Muscle layer of duodenum (tissue), 2 donors: ENCODE measurements around the gene GBF1.

Experiments used
- H3K27ac ChIP-seq: one replicate; pipeline ENCODE4 v1.7.0; 2013; ENCODE audit warnings: mild to moderate bottlenecking, low read length
- H3K27me3 ChIP-seq: one replicate; pipeline ENCODE4 v1.7.0; 2013; ENCODE audit warnings: low read depth, mild to moderate bottlenecking, control low read depth, low read length
- H3K36me3 ChIP-seq, 2 donors: one replicate each; pipeline ENCODE4 v1.7.0; 2013; ENCODE audit warnings: low read length in 2 of 2, control low read depth in 1 of 2, mild to moderate bottlenecking in 1 of 2; ENCODE audit not compliant: insufficient read depth in 2 of 2, control insufficient read depth in 1 of 2
- H3K4me1 ChIP-seq, 2 donors: one replicate each; pipeline ENCODE4 v1.7.0; 2013; ENCODE audit warnings: low read length in 2 of 2, mild to moderate bottlenecking in 2 of 2, control low read depth in 1 of 2, moderate library complexity in 1 of 2; ENCODE audit not compliant: insufficient read depth in 2 of 2, control insufficient read depth in 1 of 2
- H3K4me3 ChIP-seq, 2 donors: one replicate each; pipeline ENCODE4 v1.7.0; 2013; ENCODE audit warnings: low read length in 2 of 2, low read depth in 1 of 2, mild to moderate bottlenecking in 1 of 2
- H3K9me3 ChIP-seq, 2 donors: one replicate each; pipeline ENCODE4 v1.7.0; 2013; ENCODE audit warnings: low read length in 2 of 2, control low read depth in 1 of 2, mild to moderate bottlenecking in 1 of 2; ENCODE audit not compliant: control insufficient read depth in 1 of 2
- donor health status: healthy.

The GBF1 gene

DNA sequence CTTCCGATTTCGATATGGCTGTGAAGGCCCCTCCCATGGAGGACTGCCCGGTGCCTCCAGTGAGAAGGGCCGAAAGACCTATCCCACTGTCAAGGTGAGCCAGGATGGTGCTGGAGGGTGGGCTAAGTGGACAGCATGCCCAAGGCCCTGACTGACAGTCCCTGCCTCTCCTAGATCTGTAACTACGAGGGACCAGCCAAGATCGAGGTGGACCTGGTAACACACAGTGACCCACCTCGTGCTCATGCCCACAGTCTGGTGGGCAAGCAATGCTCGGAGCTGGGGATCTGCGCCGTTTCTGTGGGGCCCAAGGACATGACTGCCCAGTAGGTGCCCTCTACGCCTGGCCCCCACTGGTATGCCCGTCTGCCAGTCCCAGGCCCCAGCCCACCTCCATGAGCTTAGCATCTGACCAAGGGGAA is 151.4 kb downstream of the GBF1 start:
- Histone ChIP-seq H3K4me3 (peak overlapping the region; percentile 59 to 77), H3K4me1 (peaks cover 10 to 52% of the 10 kb centered on the region in 2 donors), H3K36me3 (peaks cover 23 to 29% of the 10 kb centered on the region in 2 donors), H3K27ac (peak overlapping the region; percentile 72), H3K9me3 (no peaks in the 10 kb centered on the region), H3K27me3 (no peaks in the 10 kb centered on the region)

DNA sequence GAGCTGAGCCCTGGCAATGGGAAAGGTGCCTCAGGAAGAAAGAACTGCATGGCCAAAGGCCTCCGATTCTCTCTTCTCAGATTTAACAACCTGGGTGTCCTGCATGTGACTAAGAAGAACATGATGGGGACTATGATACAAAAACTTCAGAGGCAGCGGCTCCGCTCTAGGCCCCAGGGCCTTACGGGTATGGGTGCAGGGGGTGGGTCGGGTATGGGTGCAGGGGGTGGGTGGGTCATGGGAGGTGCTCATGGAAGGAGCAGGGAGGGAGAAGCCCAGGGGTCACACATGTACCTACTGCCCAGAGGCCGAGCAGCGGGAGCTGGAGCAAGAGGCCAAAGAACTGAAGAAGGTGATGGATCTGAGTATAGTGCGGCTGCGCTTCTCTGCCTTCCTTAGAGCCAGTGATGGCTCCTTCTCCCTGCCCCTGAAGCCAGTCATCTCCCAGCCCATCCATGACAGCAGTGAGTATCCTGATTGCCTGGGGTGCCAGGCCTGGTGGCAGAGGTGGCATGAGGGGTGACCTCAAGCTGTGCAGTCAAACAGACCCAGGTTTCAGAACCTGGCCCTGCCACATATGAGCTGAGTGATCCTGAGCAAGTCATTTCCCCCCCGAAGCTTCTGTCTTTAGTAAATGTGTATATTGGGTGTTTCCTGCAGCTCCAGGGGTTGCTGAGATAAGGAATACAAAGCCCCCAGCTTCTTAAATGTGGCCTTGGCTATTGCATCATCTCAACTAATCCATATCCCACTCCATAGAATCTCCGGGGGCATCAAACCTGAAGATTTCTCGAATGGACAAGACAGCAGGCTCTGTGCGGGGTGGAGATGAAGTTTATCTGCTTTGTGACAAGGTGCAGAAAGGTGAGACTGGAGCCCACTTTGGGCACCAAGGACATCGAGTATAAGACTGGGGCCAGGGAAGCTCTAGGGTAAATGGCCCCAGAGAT is 152.2 kb downstream of the GBF1 start:
- Histone ChIP-seq H3K27ac (no peak overlapping the region), H3K9me3 (no peaks in the 10 kb centered on the region), H3K27me3 (no peaks in the 10 kb centered on the region), H3K36me3 (peaks cover 27 to 36% of the 10 kb centered on the region in 2 donors), H3K4me1 (peaks cover 10 to 60% of the 10 kb centered on the region in 2 donors), H3K4me3 (peak overlapping the region; percentile 59 to 77)

DNA sequence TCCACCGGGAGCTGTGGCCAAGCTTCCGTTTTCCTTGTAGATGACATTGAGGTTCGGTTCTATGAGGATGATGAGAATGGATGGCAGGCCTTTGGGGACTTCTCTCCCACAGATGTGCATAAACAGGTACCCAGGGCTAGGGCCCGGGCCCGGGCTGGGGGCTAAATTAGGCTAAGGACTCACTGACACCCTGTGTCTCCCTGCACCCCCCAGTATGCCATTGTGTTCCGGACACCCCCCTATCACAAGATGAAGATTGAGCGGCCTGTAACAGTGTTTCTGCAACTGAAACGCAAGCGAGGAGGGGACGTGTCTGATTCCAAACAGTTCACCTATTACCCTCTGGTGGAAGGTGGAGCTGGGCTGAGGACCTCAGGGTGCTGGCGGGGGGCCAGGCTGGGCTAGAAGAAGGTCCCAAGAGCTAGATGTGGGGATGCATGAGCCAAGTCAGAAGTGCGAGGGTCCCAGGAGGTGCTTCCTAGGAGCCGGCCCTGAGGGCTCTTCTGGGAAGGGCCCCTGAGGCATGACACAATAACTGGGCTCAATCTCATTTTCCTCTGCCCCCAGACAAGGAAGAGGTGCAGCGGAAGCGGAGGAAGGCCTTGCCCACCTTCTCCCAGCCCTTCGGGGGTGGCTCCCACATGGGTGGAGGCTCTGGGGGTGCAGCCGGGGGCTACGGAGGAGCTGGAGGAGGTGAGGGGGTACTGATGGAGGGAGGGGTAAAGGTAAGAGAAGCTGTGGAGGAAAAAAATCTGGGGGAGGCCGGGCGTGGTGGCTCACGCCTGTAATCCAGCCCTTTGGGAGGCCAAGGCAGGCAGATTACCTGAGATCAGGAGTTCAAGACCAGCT is 153.1 kb downstream of the GBF1 start:
- peaks cover 10 to 64% of the 10 kb centered on the region in 2 donors for H3K4me1 ChIP-seq
- peaks cover 27 to 42% of the 10 kb centered on the region in 2 donors for H3K36me3 ChIP-seq
- H3K9me3 ChIP-seq, result no peaks in the 10 kb centered on the region
- H3K4me3 ChIP-seq, result no peak overlapping the region
- H3K27ac ChIP-seq, result no peak overlapping the region
- no peaks in the 10 kb centered on the region for H3K27me3 ChIP-seq

DNA sequence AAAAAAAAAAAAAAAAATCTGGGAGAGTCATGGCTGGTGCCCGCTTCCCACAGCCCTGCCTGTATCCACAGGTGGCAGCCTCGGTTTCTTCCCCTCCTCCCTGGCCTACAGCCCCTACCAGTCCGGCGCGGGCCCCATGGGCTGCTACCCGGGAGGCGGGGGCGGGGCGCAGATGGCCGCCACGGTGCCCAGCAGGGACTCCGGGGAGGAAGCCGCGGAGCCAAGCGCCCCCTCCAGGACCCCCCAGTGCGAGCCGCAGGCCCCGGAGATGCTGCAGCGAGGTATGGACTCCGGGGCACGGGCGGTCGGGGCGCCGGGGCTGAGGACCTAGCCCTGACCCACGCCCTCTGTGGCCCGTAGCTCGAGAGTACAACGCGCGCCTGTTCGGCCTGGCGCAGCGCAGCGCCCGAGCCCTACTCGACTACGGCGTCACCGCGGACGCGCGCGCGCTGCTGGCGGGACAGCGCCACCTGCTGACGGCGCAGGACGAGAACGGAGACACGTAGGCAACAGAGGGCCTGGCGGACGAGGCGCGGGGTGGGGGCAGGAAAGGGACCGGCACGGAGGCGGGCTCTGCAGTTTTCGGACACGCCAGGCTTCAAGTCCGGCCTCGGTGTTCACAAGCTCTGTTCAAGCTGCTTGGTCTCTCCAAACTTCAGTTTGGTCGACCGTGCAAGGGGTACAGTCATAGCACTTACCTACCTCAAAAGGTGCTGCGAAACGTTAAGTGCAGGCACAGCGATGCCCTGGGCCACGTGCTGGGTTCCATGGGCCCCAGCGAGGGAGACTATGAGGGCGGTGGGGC is 154.1 kb downstream of the GBF1 start:
- Histone ChIP-seq H3K27me3 (no peaks in the 10 kb centered on the region), H3K4me1 (peaks cover 10 to 70% of the 10 kb centered on the region in 2 donors), H3K9me3 (no peaks in the 10 kb centered on the region), H3K4me3 (peak overlapping the region; percentile 26 to 68), H3K27ac (no peak overlapping the region), H3K36me3 (peaks cover 27 to 42% of the 10 kb centered on the region in 2 donors)

DNA sequence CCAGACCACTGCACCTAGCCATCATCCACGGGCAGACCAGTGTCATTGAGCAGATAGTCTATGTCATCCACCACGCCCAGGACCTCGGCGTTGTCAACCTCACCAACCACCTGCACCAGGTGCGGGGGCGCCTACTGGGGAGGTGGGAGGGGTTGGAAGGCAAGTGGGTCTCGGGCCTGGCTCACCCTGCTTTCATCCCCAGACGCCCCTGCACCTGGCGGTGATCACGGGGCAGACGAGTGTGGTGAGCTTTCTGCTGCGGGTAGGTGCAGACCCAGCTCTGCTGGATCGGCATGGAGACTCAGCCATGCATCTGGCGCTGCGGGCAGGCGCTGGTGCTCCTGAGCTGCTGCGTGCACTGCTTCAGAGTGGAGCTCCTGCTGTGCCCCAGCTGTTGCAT is 154.7 kb downstream of the GBF1 start:
- H3K4me1 ChIP-seq, result peaks cover 10 to 76% of the 10 kb centered on the region in 2 donors
- peak overlapping the region in 1 of 2 donors; percentile 68 for H3K4me3 ChIP-seq
- no peak overlapping the region for H3K27ac ChIP-seq
- no peaks in the 10 kb centered on the region for H3K9me3 ChIP-seq
- peaks cover 27 to 42% of the 10 kb centered on the region in 2 donors for H3K36me3 ChIP-seq
- H3K27me3 ChIP-seq, result no peaks in the 10 kb centered on the region

DNA sequence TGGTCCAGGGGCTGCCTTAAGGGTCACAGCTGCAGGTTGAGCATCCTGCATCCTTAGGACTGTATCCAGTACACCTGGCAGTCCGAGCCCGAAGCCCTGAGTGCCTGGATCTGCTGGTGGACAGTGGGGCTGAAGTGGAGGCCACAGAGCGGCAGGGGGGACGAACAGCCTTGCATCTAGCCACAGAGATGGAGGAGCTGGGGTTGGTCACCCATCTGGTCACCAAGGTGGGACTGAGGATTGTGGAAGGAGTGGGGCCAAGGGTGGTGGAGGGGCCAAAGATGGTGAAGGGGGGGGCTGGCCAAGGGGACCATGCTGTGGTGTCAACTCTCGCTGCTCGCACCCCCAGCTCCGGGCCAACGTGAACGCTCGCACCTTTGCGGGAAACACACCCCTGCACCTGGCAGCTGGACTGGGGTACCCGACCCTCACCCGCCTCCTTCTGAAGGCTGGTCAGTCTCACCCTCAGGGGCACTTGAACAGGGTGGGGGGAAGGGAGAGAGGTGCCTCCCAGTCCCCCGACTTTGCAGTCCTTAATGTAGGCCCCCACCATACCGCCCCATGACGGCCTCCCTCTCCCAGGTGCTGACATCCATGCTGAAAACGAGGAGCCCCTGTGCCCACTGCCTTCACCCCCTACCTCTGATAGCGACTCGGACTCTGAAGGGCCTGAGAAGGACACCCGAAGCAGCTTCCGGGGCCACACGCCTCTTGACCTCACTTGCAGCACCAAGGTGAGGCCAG is 155.4 kb downstream of the GBF1 start:
- Histone ChIP-seq H3K4me1 (peaks cover 10 to 83% of the 10 kb centered on the region in 2 donors), H3K4me3 (no peak overlapping the region), H3K36me3 (peaks cover 27 to 42% of the 10 kb centered on the region in 2 donors), H3K27me3 (no peaks in the 10 kb centered on the region), H3K27ac (no peak overlapping the region), H3K9me3 (no peaks in the 10 kb centered on the region)

DNA sequence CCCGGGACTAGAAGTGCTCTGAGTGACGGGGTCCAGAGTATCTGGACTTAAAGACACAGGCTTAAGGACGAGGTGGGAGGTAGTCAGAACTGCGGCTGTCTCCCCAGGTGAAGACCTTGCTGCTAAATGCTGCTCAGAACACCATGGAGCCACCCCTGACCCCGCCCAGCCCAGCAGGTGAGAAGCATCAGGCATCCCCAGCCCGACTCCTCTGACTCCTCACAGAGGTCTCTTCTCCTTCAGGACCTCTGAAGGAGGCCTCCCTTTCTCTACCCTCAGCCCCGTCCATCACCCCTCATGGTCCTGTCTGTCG is 156.0 kb downstream of the GBF1 start:
- peak overlapping the region; percentile 23 for H3K27ac ChIP-seq
- no peaks in the 10 kb centered on the region for H3K9me3 ChIP-seq
- no peak overlapping the region for H3K4me3 ChIP-seq
- H3K36me3 ChIP-seq, result peaks cover 27 to 42% of the 10 kb centered on the region in 2 donors
- H3K4me1 ChIP-seq, result peaks cover 9 to 80% of the 10 kb centered on the region in 2 donors
- H3K27me3 ChIP-seq, result no peaks in the 10 kb centered on the region

DNA sequence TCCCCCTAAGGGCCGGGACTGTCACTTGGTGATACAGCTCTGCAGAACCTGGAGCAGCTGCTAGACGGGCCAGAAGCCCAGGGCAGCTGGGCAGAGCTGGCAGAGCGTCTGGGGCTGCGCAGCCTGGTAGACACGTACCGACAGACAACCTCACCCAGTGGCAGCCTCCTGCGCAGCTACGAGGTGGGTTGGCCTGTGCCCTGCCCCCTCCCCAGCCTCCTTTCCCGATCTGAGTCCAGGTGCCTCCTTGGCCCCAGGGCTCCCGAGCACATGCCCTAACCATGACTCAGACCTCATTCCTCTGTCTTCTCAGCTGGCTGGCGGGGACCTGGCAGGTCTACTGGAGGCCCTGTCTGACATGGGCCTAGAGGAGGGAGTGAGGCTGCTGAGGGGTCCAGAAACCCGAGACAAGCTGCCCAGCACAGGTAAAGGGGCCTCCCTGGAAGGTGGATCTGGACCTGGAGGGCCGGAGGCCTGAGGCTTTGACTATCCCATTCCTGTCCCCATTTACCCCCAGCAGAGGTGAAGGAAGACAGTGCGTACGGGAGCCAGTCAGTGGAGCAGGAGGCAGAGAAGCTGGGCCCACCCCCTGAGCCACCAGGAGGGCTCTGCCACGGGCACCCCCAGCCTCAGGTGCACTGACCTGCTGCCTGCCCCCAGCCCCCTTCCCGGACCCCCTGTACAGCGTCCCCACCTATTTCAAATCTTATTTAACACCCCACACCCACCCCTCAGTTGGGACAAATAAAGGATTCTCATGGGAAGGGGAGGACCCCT is 156.6 kb downstream of the GBF1 start:
- no peaks in the 10 kb centered on the region for H3K27me3 ChIP-seq
- peaks cover 25 to 39% of the 10 kb centered on the region in 2 donors for H3K36me3 ChIP-seq
- no peak overlapping the region for H3K4me3 ChIP-seq
- H3K4me1 ChIP-seq, result peaks cover 2 to 73% of the 10 kb centered on the region in 2 donors
- H3K27ac ChIP-seq, result peak overlapping the region; percentile 23
- no peaks in the 10 kb centered on the region for H3K9me3 ChIP-seq

DNA sequence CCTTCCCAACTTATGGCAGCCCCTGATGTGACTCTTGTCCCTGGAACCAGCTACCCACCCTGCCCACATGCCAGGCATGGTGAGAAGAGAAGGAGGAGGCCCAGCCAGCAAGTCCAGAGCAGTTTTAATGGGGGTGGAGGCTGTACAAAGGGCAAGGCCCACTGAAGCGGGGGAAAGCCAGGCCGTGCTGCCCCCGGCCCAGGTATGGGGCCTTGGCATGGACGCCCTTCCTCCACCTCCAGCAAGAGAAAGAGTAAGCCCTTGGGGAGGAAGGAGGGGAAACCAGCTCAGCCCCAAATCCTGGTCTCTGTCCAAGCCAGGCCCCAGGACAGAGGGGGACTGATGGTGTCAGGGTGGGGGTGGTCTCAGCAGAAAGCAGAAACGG is 157.2 kb downstream of the GBF1 start:
- H3K4me1 ChIP-seq, result peaks cover 0 to 68% of the 10 kb centered on the region in 2 donors
- no peaks in the 10 kb centered on the region for H3K9me3 ChIP-seq
- no peaks in the 10 kb centered on the region for H3K27me3 ChIP-seq
- no peak overlapping the region for H3K4me3 ChIP-seq
- H3K36me3 ChIP-seq, result peaks cover 22 to 37% of the 10 kb centered on the region in 2 donors
- no peak overlapping the region for H3K27ac ChIP-seq

DNA sequence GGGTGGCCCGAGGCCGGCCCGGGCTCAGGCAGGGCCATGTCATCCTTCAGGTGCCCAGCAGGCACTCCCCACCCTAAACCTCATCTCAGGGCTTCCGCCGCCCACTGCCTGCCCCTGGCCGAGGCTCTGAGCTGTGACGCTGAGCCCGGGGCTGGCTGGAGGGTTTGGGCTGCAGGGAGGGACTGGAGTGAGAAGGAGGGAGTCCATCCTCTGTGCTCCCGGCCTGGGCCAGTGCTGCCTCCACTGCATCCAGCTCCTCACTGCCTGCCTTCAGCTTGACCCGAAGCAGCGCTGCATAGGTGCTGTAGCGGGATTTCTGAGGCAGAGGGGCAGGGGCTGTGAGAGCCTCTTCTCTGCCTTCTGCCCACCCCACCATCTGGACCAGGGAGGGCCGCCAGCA is 157.8 kb downstream of the GBF1 start:
- Histone ChIP-seq H3K4me3 (no peak overlapping the region), H3K27ac (no peak overlapping the region), H3K36me3 (peaks cover 16 to 33% of the 10 kb centered on the region in 2 donors), H3K4me1 (peaks cover 0 to 62% of the 10 kb centered on the region in 2 donors), H3K27me3 (no peaks in the 10 kb centered on the region), H3K9me3 (no peaks in the 10 kb centered on the region)
